Activated CD8-positive, alpha-beta T cell treated with anti-CD3 and anti-CD28 coated beads for 36 hours (primary cell): ENCODE data around the gene MORC1. TPM values are rescaled to one million over a fixed set of nuclear protein-coding genes. Genes with fewer than 3 reads are reported as not detected.

Experiments used
- ATAC-seq: fragments of 200-7000 bp; cut with Tn5 transposase; one replicate; pipeline ENCODE4 v1.10.0; 2021; ENCODE audit warnings: mild to moderate bottlenecking, moderate library complexity
- CTCF ChIA-PET: fragments of 350-600 bp; sonication (Branson Sonifier 250); formaldehyde crosslinking; loops from one replicate; lab custom pipeline; 2021; ENCODE audit warnings: antibody characterized with exemption; lab: Charles Lee
- POLR2A ChIA-PET: fragments of 350-600 bp; sonication (Branson Sonifier 250); formaldehyde crosslinking; loops from one replicate; lab custom pipeline; 2021; ENCODE audit warnings: antibody characterized with exemption; lab: Charles Lee
- DNase-seq: peaks from one replicate; pipeline ENCODE4 v3.0.0-alpha.2; 2020
- H3K27ac Mint-ChIP-seq: one replicate; pipeline ENCODE4 v1.8.0; 2021; ENCODE audit warnings: mild to moderate bottlenecking, mixed read lengths
- H3K27me3 Mint-ChIP-seq: one replicate; pipeline ENCODE4 v1.8.0; 2021; ENCODE audit warnings: mixed read lengths
- H3K36me3 Mint-ChIP-seq: one replicate; pipeline ENCODE4 v1.8.0; 2021; ENCODE audit warnings: low read depth, mixed read lengths
- H3K4me1 Mint-ChIP-seq: one replicate; pipeline ENCODE4 v1.8.0; 2021; ENCODE audit warnings: low read depth, mixed read lengths
- H3K4me3 Mint-ChIP-seq: one replicate; pipeline ENCODE4 v1.8.0; 2021; ENCODE audit warnings: mild to moderate bottlenecking, moderate library complexity, mixed read lengths
- H3K9me3 Mint-ChIP-seq: one replicate; pipeline ENCODE4 v1.8.0; 2021; ENCODE audit warnings: mixed read lengths
- intact Hi-C: fragments of 100-400 bp; cut with micrococcal nuclease; formaldehyde crosslinking; loops from one replicate; pipeline ENCODE4 v1.10.0; 2022
- total RNA-seq, 2 experiments: library from RNA; stranded (reverse); gene quantifications; one replicate each; pipeline ENCODE4 v1.2.3, GENCODE V29; 2021
- TF ChIP-seq, protein P1 (sequence below): fragments of 200-600 bp; IDR thresholded peaks from one replicate; pipeline ENCODE4 v1.8.0; 2022; ENCODE audit warnings: antibody characterized with exemption, mild to moderate bottlenecking

MORC1 gene
- total RNA-seq, 2 experiments from 2014 or later, result not detected

DNA sequence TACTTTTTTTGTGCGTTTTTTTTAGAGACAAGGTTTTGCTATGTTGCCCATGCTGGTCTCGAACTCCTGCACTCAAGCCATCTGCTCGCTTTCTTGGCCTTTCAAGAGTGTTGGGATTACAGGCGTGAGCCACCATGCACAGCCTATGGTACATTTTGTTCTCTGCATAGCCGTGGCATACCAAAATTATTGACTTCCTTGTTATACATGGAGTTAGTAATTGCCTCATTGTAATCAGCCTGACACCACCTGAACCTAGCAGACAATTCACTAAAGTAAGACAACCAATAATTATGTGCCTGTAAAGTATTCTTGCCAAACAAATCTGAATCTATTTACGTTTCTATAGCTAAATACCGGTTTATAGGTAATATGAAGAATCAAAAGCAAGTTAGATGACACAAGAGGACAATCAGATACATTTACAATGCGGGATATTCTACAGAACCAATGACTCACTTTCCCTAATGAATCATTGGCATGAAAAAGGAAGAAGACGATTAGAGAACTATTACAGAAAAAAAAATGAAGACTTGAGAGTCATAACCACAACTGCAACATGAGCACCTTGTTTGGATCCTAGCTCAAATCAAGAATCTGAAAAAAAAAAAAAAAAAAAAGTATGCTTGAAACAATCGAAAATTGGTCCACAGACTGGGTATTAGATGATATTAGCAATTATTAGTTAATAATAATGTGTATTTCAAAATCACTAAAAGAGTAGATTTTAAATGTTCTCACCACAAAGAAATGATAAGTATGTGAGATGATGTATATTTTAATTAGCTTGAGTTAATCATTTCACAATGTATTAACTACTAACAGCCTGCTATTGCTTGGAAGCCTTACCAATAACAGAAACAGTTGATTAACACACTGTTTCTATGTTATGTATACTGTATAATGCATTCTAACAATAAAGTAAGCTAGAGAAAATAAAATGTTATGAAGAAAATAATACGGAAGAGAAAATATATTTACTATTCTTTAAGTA, 171.3 kb downstream of the MORC1 start:
- intact Hi-C loops, result no loop called here

DNA sequence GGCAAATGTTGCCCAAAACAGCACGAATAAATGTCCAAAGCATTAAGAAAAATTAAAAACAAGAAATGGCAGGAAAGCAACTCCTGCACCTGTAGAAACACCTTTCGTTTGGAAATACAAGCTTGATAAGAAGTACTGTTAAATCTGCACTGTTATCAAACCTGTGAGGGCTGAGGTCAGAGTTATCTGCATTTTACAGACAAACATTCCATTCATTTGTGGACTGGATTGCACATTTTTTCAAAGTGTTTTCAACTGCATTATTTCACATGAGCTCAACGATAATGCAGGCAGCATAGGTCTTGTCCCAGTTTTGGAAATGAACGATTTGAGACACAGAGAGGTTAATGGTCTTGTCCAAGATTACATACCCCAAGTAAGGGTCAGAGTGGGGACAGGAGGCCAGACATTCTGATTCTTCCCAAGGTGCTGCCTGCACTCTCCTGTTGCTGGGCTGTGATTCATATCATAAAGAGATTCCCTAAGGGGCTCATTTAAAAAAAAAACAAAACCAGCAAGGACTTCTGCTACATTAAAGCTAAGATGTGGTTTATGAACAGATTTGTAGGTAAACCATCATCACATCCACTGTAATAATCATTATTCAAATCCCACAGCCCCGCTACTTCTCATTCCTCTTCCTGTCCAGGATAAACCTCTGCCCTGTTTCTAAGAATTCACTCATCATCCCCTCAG, 177.2 kb downstream of the MORC1 start:
- H3K27me3 Mint-ChIP-seq, result no peaks in the 10 kb centered on the region
- TF ChIP-seq, protein P1, sequence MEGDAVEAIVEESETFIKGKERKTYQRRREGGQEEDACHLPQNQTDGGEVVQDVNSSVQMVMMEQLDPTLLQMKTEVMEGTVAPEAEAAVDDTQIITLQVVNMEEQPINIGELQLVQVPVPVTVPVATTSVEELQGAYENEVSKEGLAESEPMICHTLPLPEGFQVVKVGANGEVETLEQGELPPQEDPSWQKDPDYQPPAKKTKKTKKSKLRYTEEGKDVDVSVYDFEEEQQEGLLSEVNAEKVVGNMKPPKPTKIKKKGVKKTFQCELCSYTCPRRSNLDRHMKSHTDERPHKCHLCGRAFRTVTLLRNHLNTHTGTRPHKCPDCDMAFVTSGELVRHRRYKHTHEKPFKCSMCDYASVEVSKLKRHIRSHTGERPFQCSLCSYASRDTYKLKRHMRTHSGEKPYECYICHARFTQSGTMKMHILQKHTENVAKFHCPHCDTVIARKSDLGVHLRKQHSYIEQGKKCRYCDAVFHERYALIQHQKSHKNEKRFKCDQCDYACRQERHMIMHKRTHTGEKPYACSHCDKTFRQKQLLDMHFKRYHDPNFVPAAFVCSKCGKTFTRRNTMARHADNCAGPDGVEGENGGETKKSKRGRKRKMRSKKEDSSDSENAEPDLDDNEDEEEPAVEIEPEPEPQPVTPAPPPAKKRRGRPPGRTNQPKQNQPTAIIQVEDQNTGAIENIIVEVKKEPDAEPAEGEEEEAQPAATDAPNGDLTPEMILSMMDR, result no peak
- ChIA-PET POLR2A (no interaction called here), CTCF (interaction anchor here (1.0 to 1.7 kb wide), 2 partner anchors 21 to 25 kb away, joined by 3 to 4 read pairs; no protein-coding TSS in a partner anchor)
- intact Hi-C loops, result no loop called here
- no peak for DNase-seq
- no peaks in the 10 kb centered on the region for H3K4me1 Mint-ChIP-seq
- no peak overlapping the region for H3K4me3 Mint-ChIP-seq
- H3K9me3 Mint-ChIP-seq, result no peaks in the 10 kb centered on the region
- H3K27ac Mint-ChIP-seq, result no peak overlapping the region
- H3K36me3 Mint-ChIP-seq, result no peaks in the 10 kb centered on the region
- ATAC-seq, result no peak

More for the DNA sequence above, 171.3 kb downstream of the MORC1 start:
- Mint-ChIP-seq H3K27me3 (peaks cover 15% of the 10 kb centered on the region), H3K4me1 (no peaks in the 10 kb centered on the region), H3K9me3 (no peaks in the 10 kb centered on the region), H3K36me3 (no peaks in the 10 kb centered on the region), H3K4me3 (no peak overlapping the region), H3K27ac (no peak overlapping the region)
- ChIA-PET POLR2A (interaction anchor here (0.6 kb wide), 1 partner anchor 185 kb away, joined by 3 read pairs; no protein-coding TSS in a partner anchor), CTCF (no interaction called here)
- no peak for DNase-seq
- TF ChIP-seq, protein P1, result no peak
- no peak for ATAC-seq

DNA sequence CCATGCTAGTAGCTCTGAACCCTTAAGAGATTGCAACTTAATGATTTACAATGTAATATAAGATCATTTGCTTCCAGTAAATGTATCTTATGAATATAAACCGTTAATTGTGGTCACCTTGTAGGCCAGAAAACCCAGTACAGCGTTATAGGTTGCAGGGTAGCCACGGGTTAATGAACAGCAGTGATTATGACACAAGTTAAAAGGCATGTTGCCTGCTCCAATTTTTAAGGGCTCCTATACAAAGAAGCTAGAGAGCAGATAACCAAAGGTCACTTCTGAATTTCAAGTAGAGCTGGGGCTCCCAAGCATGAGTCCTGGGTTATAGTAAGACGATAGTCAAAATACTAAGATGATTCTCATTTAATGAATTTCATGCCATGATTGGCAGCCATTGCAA, 177.8 kb downstream of the MORC1 start:
- H3K4me1 Mint-ChIP-seq, result no peaks in the 10 kb centered on the region
- no peaks in the 10 kb centered on the region for H3K27me3 Mint-ChIP-seq
- TF ChIP-seq, protein P1, result no peak
- ATAC-seq (no peak), DNase-seq (no peak)
- H3K9me3 Mint-ChIP-seq, result no peaks in the 10 kb centered on the region
- H3K4me3 Mint-ChIP-seq, result no peak overlapping the region
- H3K27ac Mint-ChIP-seq, result no peak overlapping the region
- CTCF ChIA-PET, result interaction anchor here (1.0 to 1.7 kb wide), 2 partner anchors 20 to 26 kb away, joined by 3 to 4 read pairs; no protein-coding TSS in a partner anchor
- H3K36me3 Mint-ChIP-seq, result no peaks in the 10 kb centered on the region
- intact Hi-C loops, result no loop called here
- POLR2A ChIA-PET, result no interaction called here

DNA sequence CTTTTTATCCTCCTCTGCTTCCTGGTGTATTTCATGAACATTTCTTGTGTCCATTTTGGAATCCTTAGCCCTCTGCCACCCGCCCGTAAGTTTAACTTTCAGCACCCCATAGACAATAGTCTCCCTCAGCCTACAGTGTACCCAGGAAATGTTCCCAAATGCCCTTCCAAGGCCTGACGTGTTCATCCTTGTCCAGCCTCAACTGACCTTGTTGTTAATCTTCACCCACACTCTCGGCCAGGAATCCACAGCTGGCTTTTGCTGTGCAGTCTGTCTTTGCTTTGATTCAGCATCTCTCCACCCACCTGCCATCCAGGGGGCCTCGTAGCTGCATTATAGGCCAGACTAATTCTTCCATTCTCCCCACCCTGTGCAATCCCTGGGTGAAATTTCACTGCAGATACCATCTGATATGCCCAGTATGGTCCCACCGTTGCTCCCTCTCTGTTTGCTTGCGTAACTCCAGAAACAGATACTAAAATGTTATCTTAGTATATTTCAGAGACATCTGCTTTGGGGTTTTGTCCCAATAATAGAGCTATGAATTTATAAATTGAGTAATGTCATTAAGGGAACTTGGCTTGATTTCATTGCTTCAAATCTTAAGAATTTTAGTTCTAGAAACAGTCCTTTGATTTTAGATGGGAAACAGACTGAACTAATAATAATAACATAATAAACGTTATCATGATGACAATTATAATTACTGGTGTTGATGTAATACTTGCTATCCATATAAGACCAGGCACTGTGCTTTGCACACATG, 180.8 kb downstream of the MORC1 start:
- DNase-seq (no peak), ATAC-seq (no peak)
- TF ChIP-seq, protein P1, result no peak
- Mint-ChIP-seq H3K4me1 (no peaks in the 10 kb centered on the region), H3K27ac (no peak overlapping the region), H3K27me3 (no peaks in the 10 kb centered on the region), H3K4me3 (no peak overlapping the region), H3K36me3 (no peaks in the 10 kb centered on the region), H3K9me3 (peaks cover 2% of the 10 kb centered on the region)
- intact Hi-C loops, result no loop called here
- CTCF ChIA-PET, result interaction anchor here (1.0 kb wide), 1 partner anchor 22 kb away, joined by 5 read pairs; no protein-coding TSS in a partner anchor
- POLR2A ChIA-PET, result no interaction called here
